Lung microvascular endothelial cell (primary cell): ENCODE measurements around the gene CTBP2. TPM values are rescaled to one million over a fixed set of nuclear protein-coding genes. Genes with fewer than 3 reads are reported as not detected.
"Not testable (repeated sequence)": the region's sequence is repeated elsewhere in the genome, so short reads cannot be mapped to it uniquely, and the experiment has no call there.

Experiments used
- DNase-seq, 2 donors: peaks; one replicate each; pipeline versions ENCODE4 v3.0.0 to v3.0.0-alpha.2; 2010; ENCODE audit warnings: low read depth in 2 of 2
- total RNA-seq: library from RNA; depleted of rRNA; stranded (reverse); fragments of >200 nt; gene quantifications from 2 replicates; pipeline ENCODE4 v1.2.1, GENCODE V29; 2014

CTBP2 gene
- total RNA-seq, 1 donor from 2014 or later: 79.6 TPM

- no peak for DNase-seq
Observed at GRCh38 chr10:125186431-125187170, 26.2 kb upstream of the CTBP2 start.

- not testable (repeated sequence) for DNase-seq
Observed at GRCh38 chr10:125179107-125179506, 18.7 kb upstream of the CTBP2 start.

- no peak for DNase-seq
Observed at GRCh38 chr10:125177641-125178640, 17.6 kb upstream of the CTBP2 start.

DNA sequence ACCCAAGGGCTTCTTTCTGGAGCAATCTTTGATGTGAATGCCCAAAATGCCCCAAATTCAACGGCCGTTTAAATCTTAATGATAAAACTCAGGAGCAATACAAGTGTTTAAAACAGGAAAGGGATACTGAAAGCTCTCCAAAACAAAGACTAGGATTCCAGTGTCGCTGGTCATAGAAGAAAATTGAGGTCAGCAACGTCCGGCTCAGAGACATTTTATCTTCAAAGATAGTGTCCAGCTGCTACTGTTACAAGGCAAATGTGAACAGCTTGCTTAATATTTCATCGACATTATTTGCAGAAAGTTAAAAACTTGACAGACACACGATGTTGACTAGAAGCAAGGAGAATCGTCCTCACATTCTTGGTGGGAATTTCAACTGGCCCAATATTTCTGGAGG is 15.4 kb upstream of the CTBP2 start:
- no peak for DNase-seq

DNA sequence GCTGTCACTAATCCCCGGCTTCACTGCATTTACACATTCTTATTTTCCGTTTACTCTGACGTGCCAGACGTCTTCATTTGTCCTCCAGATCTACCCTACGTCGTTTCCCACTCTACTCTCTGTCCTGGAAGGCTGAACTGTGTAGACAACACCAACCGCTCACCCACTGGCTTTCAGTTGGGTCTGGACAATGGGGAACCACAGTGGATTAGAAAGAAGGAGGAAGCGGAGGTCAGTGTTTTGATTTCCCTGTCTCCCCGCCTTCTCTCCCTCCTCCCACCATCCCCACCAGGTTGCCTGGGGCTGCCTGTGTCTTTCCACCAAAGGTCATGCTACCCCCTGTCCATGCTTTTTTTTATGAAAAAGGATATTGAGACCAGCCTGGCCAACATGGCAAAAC is 14.0 kb upstream of the CTBP2 start:
- DNase-seq: no peak

GRCh38 chr10:125172694-125173093 is 12.3 kb upstream of the CTBP2 start:
- no peak for DNase-seq

DNA sequence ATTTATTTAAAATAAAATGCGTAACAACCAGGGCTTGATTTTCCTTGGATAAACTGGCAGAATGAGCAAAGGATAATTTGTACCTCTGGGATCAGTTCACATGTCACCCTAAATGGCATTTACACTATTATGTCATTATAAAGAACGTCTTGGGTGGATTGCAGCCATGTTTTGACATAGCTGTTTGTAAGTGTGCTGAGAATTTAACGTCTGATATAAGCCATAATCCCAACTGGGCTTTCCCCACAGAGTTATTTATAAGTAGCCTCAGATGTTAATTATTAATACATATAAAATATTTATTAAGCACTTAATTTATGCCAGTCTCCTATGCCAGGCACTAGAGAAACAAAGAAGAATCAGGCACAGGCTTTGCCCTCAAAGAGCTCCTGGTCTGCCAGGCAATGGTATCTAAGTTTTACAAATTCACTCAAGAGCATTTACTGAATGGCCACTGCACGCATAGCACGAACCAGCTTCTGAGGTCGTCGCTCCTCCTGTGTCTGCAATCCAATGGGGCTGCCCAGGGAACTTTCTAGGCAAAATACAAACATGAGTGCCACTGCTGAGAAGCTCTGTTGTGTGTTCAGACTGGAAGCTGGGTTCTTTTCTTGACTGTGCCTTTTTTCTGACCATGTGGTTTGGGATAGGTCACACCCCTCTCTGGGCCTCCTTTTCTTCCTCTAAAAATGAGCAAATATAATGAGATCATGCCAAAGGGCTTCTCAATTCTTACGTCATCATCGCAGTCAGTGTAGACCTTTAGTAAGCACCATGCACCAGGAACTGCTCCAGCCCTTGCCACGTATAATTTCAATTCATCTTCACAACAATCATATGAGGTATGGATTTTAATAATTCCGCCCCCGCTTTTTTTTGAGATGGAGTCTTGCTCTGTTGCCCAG is 11.3 kb upstream of the CTBP2 start:
- no peak for DNase-seq

GRCh38 chr10:125169915-125170314 is 9.6 kb upstream of the CTBP2 start:
- DNase-seq: no peak

GRCh38 chr10:125169279-125169678 is 8.9 kb upstream of the CTBP2 start:
- no peak for DNase-seq

DNA sequence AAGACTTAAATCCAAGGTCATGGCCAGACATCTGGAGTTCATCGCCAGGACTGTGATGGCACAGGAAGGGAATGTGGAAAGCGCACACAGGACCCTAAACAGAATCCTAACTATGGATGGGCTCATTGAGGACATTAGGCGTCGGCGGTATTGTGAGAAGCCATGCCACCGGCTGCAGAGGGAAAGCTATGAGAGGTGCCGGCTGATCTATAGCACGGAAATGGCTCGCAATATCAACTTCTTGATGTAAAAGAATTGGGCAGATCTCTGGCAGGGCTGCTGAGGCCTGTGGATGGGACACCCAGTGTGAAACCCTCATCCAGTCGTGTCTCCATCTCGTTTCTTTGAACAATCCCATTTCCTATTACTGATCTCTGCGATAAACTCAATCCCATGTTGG is 6.3 kb upstream of the CTBP2 start:
- DNase-seq: no peak

- no peak for DNase-seq
Observed at GRCh38 chr10:125165584-125166573, 5.5 kb upstream of the CTBP2 start.

DNA sequence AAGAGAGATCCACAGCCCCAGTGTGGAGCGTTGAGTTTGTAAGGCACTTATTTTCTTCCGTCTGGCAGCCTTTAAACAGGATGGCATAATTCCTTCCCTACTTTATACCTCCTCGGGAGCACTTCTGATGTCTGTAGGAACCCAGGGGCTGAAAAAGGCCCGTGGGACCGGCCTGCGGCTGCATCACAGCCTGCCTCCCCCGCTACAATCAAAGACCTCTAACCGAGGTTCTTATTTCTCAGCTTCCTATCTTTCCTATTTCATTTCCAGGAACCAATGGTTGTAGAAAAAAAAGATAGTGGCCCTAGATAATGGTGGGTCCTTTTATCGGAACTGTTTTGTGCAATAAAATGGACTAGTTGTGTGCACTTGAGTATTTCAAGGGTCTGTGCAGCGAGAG is 4.1 kb upstream of the CTBP2 start:
- no peak for DNase-seq

DNA sequence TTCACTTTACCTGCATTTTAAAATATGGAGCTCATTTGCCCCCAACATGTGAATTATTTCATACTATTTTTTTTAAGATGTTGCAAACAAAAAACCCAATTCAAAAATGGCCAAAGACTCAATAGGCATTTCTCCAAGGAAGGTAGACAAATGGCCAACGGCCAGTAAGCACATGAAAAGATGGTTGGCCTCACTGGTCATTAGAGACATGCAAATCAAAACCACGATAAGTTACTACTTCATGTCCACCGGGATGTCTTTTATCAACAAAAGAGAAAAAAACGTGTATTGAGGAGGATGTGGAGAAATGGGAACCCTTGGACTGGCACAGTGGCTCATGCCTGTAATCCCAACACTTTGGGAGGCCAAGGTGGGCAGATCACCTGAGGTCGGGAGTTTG is 3.4 kb upstream of the CTBP2 start:
- DNase-seq: no peak

DNA sequence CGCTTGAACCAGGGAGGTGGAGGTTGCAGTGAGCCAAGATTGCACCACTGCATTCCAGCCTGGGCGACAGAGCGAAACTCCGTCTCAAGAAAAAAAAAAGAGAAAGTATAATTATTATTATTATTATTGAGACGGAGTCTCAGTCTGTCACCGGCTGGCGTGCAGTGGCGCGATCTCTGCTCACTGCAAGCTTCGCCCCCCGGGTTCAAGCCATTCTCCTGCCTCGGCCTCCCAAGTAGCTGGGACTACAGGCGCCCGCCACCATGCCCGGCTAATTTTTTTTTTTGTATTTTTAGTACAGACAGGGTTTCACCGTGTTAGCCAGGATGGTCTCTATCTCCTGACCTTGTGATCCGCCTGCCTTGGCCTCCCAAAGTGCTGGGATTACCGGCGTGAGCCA is 2.9 kb upstream of the CTBP2 start:
- not testable (repeated sequence) for DNase-seq

DNA sequence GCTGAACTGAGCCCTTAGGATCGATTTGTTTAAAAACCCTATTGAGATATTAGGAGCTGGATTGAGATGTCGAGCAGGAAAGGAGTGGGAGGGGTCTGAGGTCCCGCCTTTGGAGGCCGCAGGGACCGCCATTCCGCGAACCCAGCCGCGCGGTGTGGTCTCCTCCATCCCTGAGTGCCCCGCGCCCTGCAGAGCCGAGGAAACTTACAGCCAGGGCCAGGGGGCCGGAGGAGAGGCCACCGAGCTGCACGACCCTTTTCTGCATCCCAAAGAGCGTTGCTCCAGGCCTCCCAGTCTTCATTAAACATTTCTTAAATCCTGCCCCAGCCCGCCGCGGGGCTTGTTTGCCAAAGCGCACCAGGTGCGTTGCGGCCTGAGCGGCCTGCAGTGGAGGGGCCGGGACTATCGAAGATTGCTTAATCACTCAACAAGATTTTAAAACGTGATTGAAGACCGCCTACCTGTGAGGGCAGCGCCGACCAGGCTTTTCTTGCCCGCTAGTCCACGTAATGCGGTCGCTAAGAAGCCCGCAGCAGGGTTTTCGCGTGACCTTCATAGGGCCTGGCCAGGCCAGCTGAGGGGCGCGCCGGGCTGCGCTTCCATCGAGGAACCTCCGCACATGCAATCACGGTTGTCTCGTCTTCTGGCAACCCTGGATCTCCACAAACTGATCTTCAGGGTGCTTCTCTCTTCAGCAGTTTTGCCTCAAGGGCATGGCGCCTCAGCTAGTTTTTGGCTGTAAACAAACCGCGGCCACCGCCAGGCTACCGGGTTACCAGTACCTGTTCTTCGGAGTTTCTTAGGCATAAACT is 2.0 kb upstream of the CTBP2 start:
- no peak for DNase-seq

- no peak for DNase-seq
Observed at GRCh38 chr10:125161707-125162119, 1.4 kb upstream of the CTBP2 start.

DNA sequence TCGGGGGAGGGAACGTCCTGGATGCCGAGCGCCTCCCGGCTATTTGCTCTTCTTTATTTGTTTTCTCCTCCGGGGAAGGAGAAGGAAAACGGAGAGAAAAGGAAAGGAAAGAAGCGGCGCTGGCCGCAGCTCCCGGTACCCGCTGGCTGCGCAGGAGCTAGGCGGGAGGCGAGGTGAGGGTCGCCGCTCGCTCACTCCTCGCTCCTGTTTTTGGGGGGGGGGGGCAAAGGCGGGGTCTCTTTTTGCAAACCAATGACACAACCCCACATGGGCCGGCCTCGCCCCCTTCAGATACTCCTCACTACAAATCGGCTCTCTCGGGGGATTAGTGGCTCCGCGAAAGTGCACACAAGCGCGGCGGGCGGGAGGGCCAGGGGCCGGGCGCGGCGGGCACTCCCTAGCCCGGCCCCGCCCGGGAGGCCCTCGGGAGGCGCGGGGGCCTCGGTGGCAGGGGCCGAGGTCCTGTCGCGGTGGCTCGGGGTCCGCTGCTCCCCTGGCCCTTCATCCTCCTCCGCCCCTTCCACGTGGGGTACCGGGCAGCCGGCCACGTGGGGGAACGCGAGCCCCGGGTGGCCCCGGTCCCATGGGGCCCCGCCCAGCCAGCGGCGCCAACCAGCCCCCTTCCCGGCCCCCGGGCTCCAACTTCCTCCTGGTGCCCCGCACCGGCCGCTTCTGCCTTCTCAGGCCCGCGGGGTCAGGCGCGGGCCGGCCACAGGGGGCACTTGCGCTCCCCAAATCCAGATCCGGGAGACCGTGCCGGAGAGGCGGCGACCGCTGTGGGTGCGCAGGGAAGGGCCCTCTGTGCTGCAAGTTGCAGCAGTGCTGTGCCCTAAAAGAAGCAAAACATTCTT is 718 bp upstream of the CTBP2 start:
- DNase-seq: peak; percentile 86 to 92

DNA sequence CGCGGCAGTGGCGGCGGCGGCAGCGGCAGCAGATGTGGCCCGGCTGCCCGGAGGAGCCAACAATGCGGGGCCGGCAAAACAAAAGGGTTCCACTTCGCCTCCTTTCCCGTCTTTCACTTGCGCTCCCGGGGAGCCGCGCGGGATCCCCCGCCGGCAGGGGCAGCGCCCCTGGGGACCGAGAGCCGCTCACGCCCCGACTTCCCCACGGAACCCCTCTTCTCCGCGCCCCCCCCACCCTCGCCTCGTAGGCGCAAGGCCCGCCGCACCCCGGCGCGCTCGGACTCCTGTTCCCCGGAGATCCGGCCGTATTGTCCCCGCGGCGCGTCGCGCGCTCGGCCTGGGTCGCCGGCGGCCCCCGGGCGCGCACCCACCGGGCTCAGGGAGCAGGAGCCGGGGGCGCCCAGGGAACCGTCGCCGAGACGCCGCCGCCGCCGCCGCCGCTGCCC is 854 bp downstream of the CTBP2 start:
- peak; percentile 24 to 27 for DNase-seq
